H9 (cell line): ENCODE results near the gene CSRNP3. TPM values are rescaled to one million over a fixed set of nuclear protein-coding genes. Genes with fewer than 3 reads are reported as not detected.
A peak's percentile ranks its signal among the peaks of the same experiment; 100 is the strongest.

ENCODE experiments used
- DNase-seq: peaks from one replicate; pipeline ENCODE4 v3.0.0-alpha.2; 2017
- H2AFZ ChIP-seq: one replicate; pipeline ENCODE4 v1.6.1; 2013; ENCODE audit warnings: mild to moderate bottlenecking, low read length, control low read depth, moderate library complexity
- H2AK5ac ChIP-seq: 2 replicates; pipeline ENCODE4 v1.6.1; 2013; ENCODE audit warnings: low read length, control low read depth, mixed read lengths; ENCODE audit not compliant: insufficient read length
- H2BK120ac ChIP-seq: one replicate; pipeline ENCODE4 v1.6.1; 2013; ENCODE audit warnings: low read depth, mild to moderate bottlenecking, low read length, control low read depth, inconsistent platforms; ENCODE audit not compliant: poor library complexity, severe bottlenecking
- H2BK12ac ChIP-seq: 2 replicates; pipeline ENCODE4 v1.6.1; 2013; ENCODE audit warnings: low read length, control low read depth, mixed read lengths, low read depth; ENCODE audit not compliant: insufficient read length
- H2BK15ac ChIP-seq: 2 replicates; pipeline ENCODE4 v1.6.1; 2013; ENCODE audit warnings: low read depth, low read length, control low read depth
- H2BK20ac ChIP-seq: one replicate; pipeline ENCODE4 v1.6.1; 2013; ENCODE audit warnings: low read depth, mild to moderate bottlenecking, low read length, control low read depth, inconsistent platforms; ENCODE audit not compliant: poor library complexity, severe bottlenecking
- H2BK5ac ChIP-seq: 2 replicates; pipeline ENCODE4 v1.6.1; 2013; ENCODE audit warnings: low read length, control low read depth, mixed read lengths; ENCODE audit not compliant: insufficient read length
- H3K14ac ChIP-seq: 2 replicates; pipeline ENCODE4 v1.6.1; 2013; ENCODE audit warnings: low read length, control low read depth; ENCODE audit not compliant: insufficient read depth
- H3K18ac ChIP-seq: 2 replicates; pipeline ENCODE4 v1.6.1; 2013; ENCODE audit warnings: low read depth, mild to moderate bottlenecking, mixed read lengths, low read length, control low read depth; ENCODE audit not compliant: insufficient read length
- H3K23ac ChIP-seq: 2 replicates; pipeline ENCODE4 v1.6.1; 2013; ENCODE audit warnings: low read length, control low read depth, mixed read lengths, low read depth; ENCODE audit not compliant: insufficient read length
- H3K23me2 ChIP-seq: 2 replicates; pipeline ENCODE4 v1.6.1; 2013; ENCODE audit warnings: low read depth, mild to moderate bottlenecking, mixed read lengths, low read length, control low read depth; ENCODE audit not compliant: insufficient read length, poor library complexity, severe bottlenecking
- H3K27ac ChIP-seq: 2 replicates; pipeline ENCODE4 v1.5.1; 2013; ENCODE audit warnings: low read length, control low read depth, mixed read lengths, low read depth; ENCODE audit not compliant: insufficient read length
- H3K27me3 ChIP-seq: 2 replicates; pipeline ENCODE4 v1.6.1; 2013; ENCODE audit warnings: low read length, control low read depth, inconsistent platforms; ENCODE audit not compliant: insufficient read depth
- H3K4ac ChIP-seq: 2 replicates; pipeline ENCODE4 v1.6.1; 2013; ENCODE audit warnings: low read depth, mild to moderate bottlenecking, control low read depth, inconsistent platforms, low read length, moderate library complexity
- H3K4me1 ChIP-seq: 2 replicates; pipeline ENCODE4 v1.6.1; 2013; ENCODE audit warnings: low read length, control low read depth, inconsistent platforms; ENCODE audit not compliant: insufficient read depth
- H3K4me2 ChIP-seq: 2 replicates; pipeline ENCODE4 v1.6.1; 2013; ENCODE audit warnings: low read length, control low read depth, mixed read lengths; ENCODE audit not compliant: insufficient read length, insufficient read depth
- H3K56ac ChIP-seq: 2 replicates; pipeline ENCODE4 v1.6.1; 2013; ENCODE audit warnings: low read depth, mild to moderate bottlenecking, mixed read lengths, low read length, control low read depth; ENCODE audit not compliant: insufficient read length
- H3K79me1 ChIP-seq: 2 replicates; pipeline ENCODE4 v1.6.1; 2013; ENCODE audit warnings: low read depth, mild to moderate bottlenecking, moderate library complexity, low read length, control low read depth, inconsistent platforms; ENCODE audit not compliant: insufficient read depth, poor library complexity, severe bottlenecking
- H3K79me2 ChIP-seq: 2 replicates; pipeline ENCODE4 v1.6.1; 2013; ENCODE audit warnings: low read length, control low read depth, inconsistent platforms; ENCODE audit not compliant: insufficient read depth
- H3K9ac ChIP-seq: 2 replicates; pipeline ENCODE4 v1.6.1; 2013; ENCODE audit warnings: low read length, control low read depth, mixed read lengths; ENCODE audit not compliant: insufficient read length; ENCODE audit errors: extremely low read depth
- H3K9me3 ChIP-seq: one replicate; pipeline ENCODE4 v1.6.1; 2013; ENCODE audit warnings: low read depth, low read length, inconsistent platforms; ENCODE audit not compliant: control insufficient read depth
- H3T11ph ChIP-seq: one replicate; pipeline ENCODE4 v1.6.1; 2013; ENCODE audit warnings: mild to moderate bottlenecking, low read length, control low read depth, inconsistent platforms
- H4K20me1 ChIP-seq: one replicate; pipeline ENCODE4 v1.6.1; 2013; ENCODE audit not compliant: control insufficient read depth, insufficient read length, insufficient read depth
- H4K5ac ChIP-seq: 2 replicates; pipeline ENCODE4 v1.6.1; 2013; ENCODE audit warnings: low read depth, mild to moderate bottlenecking, mixed read lengths, low read length, control low read depth; ENCODE audit not compliant: insufficient read length
- H4K8ac ChIP-seq: replicated peaks from 2 replicates; pipeline ENCODE4 v1.6.1; 2013; ENCODE audit warnings: low read length, control low read depth, mixed read lengths, low read depth; ENCODE audit not compliant: insufficient read length
- H4K91ac ChIP-seq: 2 replicates; pipeline ENCODE4 v1.6.1; 2013; ENCODE audit warnings: low read depth, mild to moderate bottlenecking, moderate library complexity, mixed read lengths, low read length, control low read depth; ENCODE audit not compliant: insufficient read length
- H3K27ac Mint-ChIP-seq, 3 experiments: 2 replicates in 2 of 3; 3 replicates in 1 of 3; pipeline ENCODE4 v1.8.0; 2020 to 2021; ENCODE audit warnings: mixed read lengths in 3 of 3, mild to moderate bottlenecking in 1 of 3, moderate library complexity in 1 of 3
- H3K27me3 Mint-ChIP-seq: 2 replicates; pipeline ENCODE4 v1.8.0; 2021; ENCODE audit warnings: low read depth, mild to moderate bottlenecking, moderate library complexity, mixed read lengths
- H3K36me3 Mint-ChIP-seq, 3 experiments: 2 replicates in 2 of 3; 3 replicates in 1 of 3; pipeline ENCODE4 v1.8.0; 2020 to 2021; ENCODE audit warnings: low read depth in 3 of 3, mixed read lengths in 3 of 3; ENCODE audit not compliant: insufficient read depth in 1 of 3
- H3K4me1 Mint-ChIP-seq, 2 experiments: 2 replicates each; pipeline ENCODE4 v1.8.0; 2020; ENCODE audit warnings: mixed read lengths in 2 of 2
- H3K4me3 Mint-ChIP-seq, 2 experiments: 2 replicates in 1 of 2; 3 replicates in 1 of 2; pipeline ENCODE4 v1.8.0; 2020 to 2021; ENCODE audit warnings: mild to moderate bottlenecking in 2 of 2, mixed read lengths in 2 of 2, moderate library complexity in 1 of 2
- H3K9me3 Mint-ChIP-seq, 2 experiments: 2 replicates in 1 of 2; 3 replicates in 1 of 2; pipeline ENCODE4 v1.8.0; 2020; ENCODE audit warnings: mild to moderate bottlenecking in 2 of 2, mixed read lengths in 2 of 2, moderate library complexity in 1 of 2
- CTCF ChIP-seq: fragments of 200-600 bp; sonication (generic); conservative IDR thresholded peaks from 3 replicates; pipeline ENCODE4 v1.8.0; 2021; ENCODE audit warnings: antibody characterized with exemption, mild to moderate bottlenecking
- WGBS: extraction: QIAGEN DNeasy Blood & Tissue Kit; methylation state at CpG from one replicate; pipeline ENCODE4 v1.1.7; 2013; ENCODE audit warnings: missing lambda C conversion rate, low lambda C conversion rate, mixed read lengths; ENCODE audit not compliant: insufficient read length; ENCODE audit errors: extremely low coverage; 5-methylcytosine and 5-hydroxymethylcytosine counted together
- total RNA-seq: library from RNA; stranded (reverse); gene quantifications from 2 replicates; pipeline ENCODE4 v1.2.1, GENCODE V29; 2021

The CSRNP3 gene
- total RNA-seq, 1 experiment from 2014 or later = 3.6 TPM

- H3K18ac ChIP-seq = no peak overlapping the region
- Mint-ChIP-seq H3K4me1 (peaks cover 27 to 29% of the 10 kb centered on the region in 2 experiments), H3K27me3 (no peaks in the 10 kb centered on the region), H3K27ac (peak overlapping the region in 1 of 3 experiments; percentile 22; a peak in 3 of 7 replicates), H3K9me3 (no peaks in the 10 kb centered on the region), H3K4me3 (no peak overlapping the region), H3K36me3 (no peaks in the 10 kb centered on the region; a peak in 1 of 7 replicates)
- H3K23ac ChIP-seq = no peak overlapping the region
- H2AFZ ChIP-seq = no peak overlapping the region
- no peak overlapping the region for H2BK20ac ChIP-seq
- no peaks in the 10 kb centered on the region for H3K9me3 ChIP-seq
- H3K27ac ChIP-seq = no peak overlapping the region
- H2BK5ac ChIP-seq = no peak overlapping the region
- no peak overlapping the region for H2BK15ac ChIP-seq
- H4K91ac ChIP-seq = no peak overlapping the region
- no peak overlapping the region for H3K4ac ChIP-seq
- no peak overlapping the region for H4K8ac ChIP-seq
- no peak overlapping the region for H3K14ac ChIP-seq
- no peak overlapping the region for H2BK12ac ChIP-seq
- H3K79me1 ChIP-seq = no peaks in the 10 kb centered on the region
- no peak for DNase-seq
- H3K27me3 ChIP-seq = no peaks in the 10 kb centered on the region
- H3K23me2 ChIP-seq = no peaks in the 10 kb centered on the region
- no peaks in the 10 kb centered on the region; the same call in 1 of the 2 replicates for H3K79me2 ChIP-seq
- H3T11ph ChIP-seq = no peak overlapping the region
- no peak overlapping the region for H3K56ac ChIP-seq
- H4K5ac ChIP-seq = no peak overlapping the region
- no peak overlapping the region for H2AK5ac ChIP-seq
- H3K4me2 ChIP-seq = no peak overlapping the region
- WGBS = no CpG with 5 or more reads among the region's 3 CpGs
- H3K4me1 ChIP-seq = no peaks in the 10 kb centered on the region
- no peak overlapping the region for H3K9ac ChIP-seq
- no peak overlapping the region for H2BK120ac ChIP-seq
- no peaks in the 10 kb centered on the region for H4K20me1 ChIP-seq
- no peak for TF ChIP-seq CTCF
Measured at GRCh38 chr2:165474619-165475276, 5.2 kb downstream of the CSRNP3 start.
